A673 (cell line): Measurements from ENCODE around the gene TTR.

Source experiments
- EZH2 ChIP-seq: fragments of 200-600 bp; sonication (generic); IDR thresholded peaks from 2 replicates; pipeline ENCODE4 v1.6.1; 2017; ENCODE audit warnings: borderline replicate concordance, low read depth, mild to moderate bottlenecking, mixed read lengths, antibody characterized with exemption, low read length; ENCODE audit not compliant: poor library complexity, severe bottlenecking
- TF ChIP-seq, protein P1 (sequence below): fragments of 300-800, 200-600 bp; sonication (generic); conservative IDR thresholded peaks from 2 replicates; pipeline ENCODE4 v1.5.1; 2017; ENCODE audit warnings: low read depth, mild to moderate bottlenecking, antibody characterized with exemption, low read length, moderate library complexity, mixed read lengths

DNA sequence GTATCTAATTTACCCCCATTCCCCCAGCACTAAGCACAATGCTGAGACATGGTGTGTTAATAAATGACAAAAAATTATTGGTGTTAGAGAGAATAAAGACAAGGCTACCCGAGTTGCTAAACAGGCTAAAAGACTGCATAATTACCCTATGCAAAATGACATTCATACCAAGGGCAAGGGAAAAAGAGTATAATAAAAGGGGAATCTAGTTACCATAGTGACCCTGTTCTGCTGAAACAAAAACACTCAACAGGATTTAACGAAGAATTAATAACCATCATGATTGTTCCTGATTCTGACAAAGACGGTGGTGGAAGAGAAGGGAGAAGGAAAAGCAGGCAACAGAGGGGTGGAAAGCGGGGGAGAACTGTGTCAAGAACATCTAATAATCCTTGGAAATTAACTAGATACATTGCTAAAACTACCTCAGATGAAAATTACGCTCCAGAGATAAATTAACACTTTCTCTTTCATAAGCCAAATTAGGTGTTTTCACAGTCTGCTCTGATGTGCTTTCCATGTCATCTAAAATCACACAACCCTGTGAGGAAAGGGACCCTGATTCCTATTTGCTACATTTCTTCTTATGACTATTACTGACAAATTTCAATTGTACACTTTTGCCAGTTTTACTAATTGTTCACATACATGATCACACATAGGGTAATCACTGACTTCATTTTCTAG, 25.5 kb downstream of the TTR start:
- TF ChIP-seq, protein P1, sequence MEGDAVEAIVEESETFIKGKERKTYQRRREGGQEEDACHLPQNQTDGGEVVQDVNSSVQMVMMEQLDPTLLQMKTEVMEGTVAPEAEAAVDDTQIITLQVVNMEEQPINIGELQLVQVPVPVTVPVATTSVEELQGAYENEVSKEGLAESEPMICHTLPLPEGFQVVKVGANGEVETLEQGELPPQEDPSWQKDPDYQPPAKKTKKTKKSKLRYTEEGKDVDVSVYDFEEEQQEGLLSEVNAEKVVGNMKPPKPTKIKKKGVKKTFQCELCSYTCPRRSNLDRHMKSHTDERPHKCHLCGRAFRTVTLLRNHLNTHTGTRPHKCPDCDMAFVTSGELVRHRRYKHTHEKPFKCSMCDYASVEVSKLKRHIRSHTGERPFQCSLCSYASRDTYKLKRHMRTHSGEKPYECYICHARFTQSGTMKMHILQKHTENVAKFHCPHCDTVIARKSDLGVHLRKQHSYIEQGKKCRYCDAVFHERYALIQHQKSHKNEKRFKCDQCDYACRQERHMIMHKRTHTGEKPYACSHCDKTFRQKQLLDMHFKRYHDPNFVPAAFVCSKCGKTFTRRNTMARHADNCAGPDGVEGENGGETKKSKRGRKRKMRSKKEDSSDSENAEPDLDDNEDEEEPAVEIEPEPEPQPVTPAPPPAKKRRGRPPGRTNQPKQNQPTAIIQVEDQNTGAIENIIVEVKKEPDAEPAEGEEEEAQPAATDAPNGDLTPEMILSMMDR, result no peak
- no peak for TF ChIP-seq EZH2
